Mesenchymal stem cell (in vitro differentiated cells and primary cell): ENCODE data around the gene C10orf120.

Source experiments
- DNase-seq: peaks from one replicate; pipeline ENCODE4 v3.0.0-alpha.2; 2013
- H2AFZ ChIP-seq: one replicate; pipeline ENCODE4 v1.6.1; 2013; ENCODE audit warnings: low read depth, mild to moderate bottlenecking, control low read depth, inconsistent platforms, low read length, moderate library complexity
- H2AK5ac ChIP-seq: 2 replicates; pipeline ENCODE4 v1.6.1; 2013; ENCODE audit warnings: low read length, moderate library complexity, mild to moderate bottlenecking, inconsistent platforms; ENCODE audit not compliant: severe bottlenecking
- H2BK120ac ChIP-seq: one replicate; pipeline ENCODE4 v1.6.1; 2013; ENCODE audit warnings: low read depth, mild to moderate bottlenecking, inconsistent platforms, low read length, moderate library complexity
- H2BK12ac ChIP-seq, 2 experiments: one replicate each; pipeline ENCODE4 v1.6.1; 2013; ENCODE audit warnings: inconsistent platforms in 2 of 2, low read length in 2 of 2, mild to moderate bottlenecking in 2 of 2, moderate library complexity in 2 of 2, control low read depth in 1 of 2
- H2BK15ac ChIP-seq: one replicate; pipeline ENCODE4 v1.6.1; 2013; ENCODE audit warnings: mild to moderate bottlenecking, low read depth, inconsistent platforms; ENCODE audit not compliant: poor library complexity, severe bottlenecking
- H2BK5ac ChIP-seq: 2 replicates; pipeline ENCODE4 v1.6.1; 2013; ENCODE audit warnings: low read depth, mild to moderate bottlenecking, low read length, control low read depth, inconsistent platforms; ENCODE audit not compliant: poor library complexity, severe bottlenecking
- H3K14ac ChIP-seq, 2 experiments: one replicate each; pipeline ENCODE4 v1.6.1; 2013; ENCODE audit warnings: inconsistent platforms in 2 of 2, low read length in 2 of 2, control low read depth in 1 of 2, mild to moderate bottlenecking in 1 of 2, moderate library complexity in 1 of 2
- H3K18ac ChIP-seq, 2 experiments: one replicate each; pipeline ENCODE4 v1.6.1; 2013; ENCODE audit warnings: inconsistent platforms in 2 of 2, low read length in 2 of 2, control low read depth in 1 of 2, low read depth in 1 of 2, mild to moderate bottlenecking in 1 of 2
- H3K23ac ChIP-seq, 2 experiments: one replicate each; pipeline ENCODE4 v1.6.1; 2013; ENCODE audit warnings: inconsistent platforms in 2 of 2, low read length in 2 of 2, mild to moderate bottlenecking in 2 of 2, moderate library complexity in 2 of 2, control low read depth in 1 of 2
- H3K27ac ChIP-seq: 2 replicates; pipeline ENCODE4 v1.5.1; 2013; ENCODE audit warnings: mild to moderate bottlenecking, moderate library complexity, low read length, control low read depth, inconsistent platforms; ENCODE audit not compliant: poor library complexity, severe bottlenecking
- H3K27me3 ChIP-seq, 2 experiments: 2 replicates each; pipeline versions ENCODE4 v1.6.1 to v1.7.0; 2013; ENCODE audit warnings: low read length in 2 of 2, mild to moderate bottlenecking in 2 of 2, moderate library complexity in 2 of 2, control low read depth in 1 of 2, inconsistent platforms in 1 of 2; ENCODE audit not compliant: control insufficient read depth in 1 of 2, insufficient read depth in 1 of 2
- H3K36me3 ChIP-seq, 2 experiments: 2 replicates each; pipeline versions ENCODE4 v1.6.1 to v1.7.0; 2013; ENCODE audit warnings: low read length in 2 of 2, control low read depth in 1 of 2, inconsistent platforms in 1 of 2, low read depth in 1 of 2, mild to moderate bottlenecking in 1 of 2; ENCODE audit not compliant: insufficient read depth in 2 of 2, control insufficient read depth in 1 of 2
- H3K4ac ChIP-seq, 2 experiments: one replicate each; pipeline ENCODE4 v1.6.1; 2013; ENCODE audit warnings: inconsistent platforms in 2 of 2, low read length in 2 of 2, mild to moderate bottlenecking in 2 of 2, moderate library complexity in 2 of 2, control low read depth in 1 of 2, low read depth in 1 of 2
- H3K4me1 ChIP-seq: 2 replicates; pipeline ENCODE4 v1.6.1; 2013; ENCODE audit warnings: low read depth, low read length, control low read depth; ENCODE audit not compliant: control insufficient read depth, insufficient read depth
- H3K4me2 ChIP-seq: 2 replicates; pipeline ENCODE4 v1.6.1; 2013; ENCODE audit warnings: low read length, mild to moderate bottlenecking, inconsistent platforms; ENCODE audit not compliant: poor library complexity, severe bottlenecking
- H3K4me3 ChIP-seq, 2 experiments: 2 replicates each; pipeline versions ENCODE4 v1.5.1 to v1.7.0; 2013; ENCODE audit warnings: low read length in 2 of 2, mild to moderate bottlenecking in 2 of 2, control low read depth in 1 of 2, low read depth in 1 of 2; ENCODE audit not compliant: insufficient read depth in 1 of 2
- H3K79me1 ChIP-seq: replicated peaks from 2 replicates; pipeline ENCODE4 v1.6.1; 2013; ENCODE audit warnings: mild to moderate bottlenecking, control low read depth, low read length, inconsistent platforms; ENCODE audit not compliant: poor library complexity, severe bottlenecking
- H3K9ac ChIP-seq: 2 replicates; pipeline ENCODE4 v1.7.0; 2013; ENCODE audit warnings: mild to moderate bottlenecking, low read length, moderate library complexity
- H3K9me3 ChIP-seq: 2 replicates; pipeline ENCODE4 v1.7.0; 2013; ENCODE audit warnings: mild to moderate bottlenecking, low read length; ENCODE audit not compliant: control insufficient read depth
- H4K8ac ChIP-seq: one replicate; pipeline ENCODE4 v1.6.1; 2013; ENCODE audit warnings: inconsistent platforms, mild to moderate bottlenecking, low read length, moderate library complexity
- H4K91ac ChIP-seq: one replicate; pipeline ENCODE4 v1.6.1; 2013; ENCODE audit warnings: mild to moderate bottlenecking, low read length, inconsistent platforms
- WGBS: methylation state at CpG from one replicate; pipeline ENCODE4 v1.1.7; 2013; ENCODE audit warnings: mixed read lengths; 5-methylcytosine and 5-hydroxymethylcytosine counted together

C10orf120 gene

DNA sequence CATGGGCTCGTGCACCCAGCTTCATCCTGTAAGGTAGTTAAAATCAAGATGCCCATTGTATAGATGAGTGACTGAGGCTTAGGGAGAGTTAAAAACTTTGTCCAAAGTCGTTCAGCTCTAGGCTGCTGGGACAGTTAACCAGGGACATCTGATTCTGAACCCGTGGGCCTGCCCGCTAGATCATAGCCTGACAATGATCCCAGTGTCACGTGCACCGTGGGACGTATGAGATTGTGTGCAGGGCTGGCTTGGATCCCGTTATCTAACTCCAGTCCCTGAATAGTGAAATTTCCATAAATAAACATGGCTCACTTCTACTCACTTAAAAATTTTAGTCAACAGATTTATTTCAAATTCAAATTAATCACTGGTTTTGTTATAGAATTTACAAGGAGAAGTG, 24.9 kb downstream of the C10orf120 start:
- Histone ChIP-seq H3K23ac (no peak overlapping the region), H3K4me1 (no peaks in the 10 kb centered on the region), H3K79me1 (no peaks in the 10 kb centered on the region), H4K8ac (no peak overlapping the region), H2BK5ac (no peak overlapping the region), H3K4ac (no peak overlapping the region), H3K27me3 (peaks cover 0 to 59% of the 10 kb centered on the region in 2 experiments), H2BK120ac (no peak overlapping the region), H2AFZ (no peak overlapping the region), H2BK15ac (no peak overlapping the region), H3K18ac (no peak overlapping the region), H3K14ac (no peak overlapping the region), H3K4me2 (no peak overlapping the region), H3K4me3 (no peak overlapping the region), H3K9ac (no peak overlapping the region), H4K91ac (no peak overlapping the region), H2AK5ac (no peak overlapping the region), H3K9me3 (no peaks in the 10 kb centered on the region), H3K27ac (no peak overlapping the region), H2BK12ac (no peak overlapping the region), H3K36me3 (no peaks in the 10 kb centered on the region)
- no peak for DNase-seq
- 75% methylated on average over 8 of the region's 8 CpGs for WGBS

DNA sequence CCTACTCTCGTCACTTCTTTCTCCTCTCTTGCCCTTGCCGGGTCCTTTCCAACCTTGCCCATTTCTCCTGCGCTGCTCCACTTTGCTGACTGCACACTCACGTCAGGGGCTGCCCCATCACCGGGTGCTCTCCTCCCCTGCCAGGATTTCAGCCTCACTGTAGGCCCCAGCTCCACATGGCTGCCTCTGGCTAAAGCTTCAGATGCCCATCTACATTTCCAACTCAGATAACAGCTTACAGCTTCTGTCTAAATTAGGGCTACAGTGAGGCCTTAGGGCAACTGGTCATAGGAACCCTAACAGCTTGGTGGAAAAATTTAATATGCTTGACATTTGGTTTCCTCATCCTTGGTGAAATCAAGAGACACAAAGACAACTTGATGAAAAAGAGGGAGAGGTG, 25.9 kb downstream of the C10orf120 start:
- no peak overlapping the region for H3K4me3 ChIP-seq
- H3K9ac ChIP-seq: no peak overlapping the region
- H3K4me2 ChIP-seq: no peak overlapping the region
- H4K8ac ChIP-seq: no peak overlapping the region
- H3K4me1 ChIP-seq: no peaks in the 10 kb centered on the region
- no peak overlapping the region for H3K27ac ChIP-seq
- H2AK5ac ChIP-seq: no peak overlapping the region
- no peaks in the 10 kb centered on the region for H3K79me1 ChIP-seq
- H2BK120ac ChIP-seq: no peak overlapping the region
- no peak overlapping the region for H3K14ac ChIP-seq
- DNase-seq: no peak
- H3K4ac ChIP-seq: no peak overlapping the region
- H2BK15ac ChIP-seq: no peak overlapping the region
- no peak overlapping the region for H3K23ac ChIP-seq
- no peak overlapping the region for H2BK5ac ChIP-seq
- no peaks in the 10 kb centered on the region for H3K36me3 ChIP-seq
- peaks cover 0 to 56% of the 10 kb centered on the region in 2 experiments for H3K27me3 ChIP-seq
- H3K9me3 ChIP-seq: no peaks in the 10 kb centered on the region
- 85% methylated on average over 5 of the region's 5 CpGs for WGBS
- H4K91ac ChIP-seq: no peak overlapping the region
- no peak overlapping the region for H3K18ac ChIP-seq
- H2BK12ac ChIP-seq: no peak overlapping the region
- H2AFZ ChIP-seq: no peak overlapping the region

DNA sequence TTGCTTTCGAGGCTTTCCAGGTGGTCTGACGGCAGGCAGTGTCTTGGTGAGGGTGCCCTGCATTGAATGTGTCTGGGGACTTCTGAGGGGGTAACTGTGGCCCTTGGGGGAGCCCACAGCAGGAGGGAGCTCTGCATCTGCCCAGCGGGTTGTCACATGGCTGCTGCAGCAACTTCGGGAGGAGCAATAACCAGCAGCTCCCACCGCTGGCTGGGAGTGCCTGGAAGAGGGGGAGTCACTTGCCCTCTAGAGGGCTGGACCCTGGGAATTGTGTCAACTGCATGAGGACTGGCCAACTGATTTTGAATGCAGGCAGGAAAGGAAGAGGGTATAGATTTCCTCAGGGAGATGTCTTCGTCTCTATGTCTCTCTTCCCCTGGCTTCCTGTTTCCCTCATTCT, 26.4 kb downstream of the C10orf120 start:
- Histone ChIP-seq H3K4ac (no peak overlapping the region), H3K27ac (no peak overlapping the region), H2BK120ac (no peak overlapping the region), H4K8ac (no peak overlapping the region), H2AFZ (no peak overlapping the region), H3K9ac (no peak overlapping the region), H3K23ac (no peak overlapping the region), H3K4me2 (no peak overlapping the region), H3K36me3 (no peaks in the 10 kb centered on the region), H3K79me1 (no peaks in the 10 kb centered on the region), H2BK5ac (no peak overlapping the region), H2BK15ac (no peak overlapping the region), H3K9me3 (no peaks in the 10 kb centered on the region), H3K14ac (no peak overlapping the region), H3K4me3 (no peak overlapping the region), H2BK12ac (no peak overlapping the region), H2AK5ac (no peak overlapping the region), H4K91ac (no peak overlapping the region), H3K27me3 (peaks cover 0 to 56% of the 10 kb centered on the region in 2 experiments), H3K18ac (no peak overlapping the region), H3K4me1 (no peaks in the 10 kb centered on the region)
- DNase-seq: no peak
- WGBS: 64% methylated on average over 5 of the region's 6 CpGs

DNA sequence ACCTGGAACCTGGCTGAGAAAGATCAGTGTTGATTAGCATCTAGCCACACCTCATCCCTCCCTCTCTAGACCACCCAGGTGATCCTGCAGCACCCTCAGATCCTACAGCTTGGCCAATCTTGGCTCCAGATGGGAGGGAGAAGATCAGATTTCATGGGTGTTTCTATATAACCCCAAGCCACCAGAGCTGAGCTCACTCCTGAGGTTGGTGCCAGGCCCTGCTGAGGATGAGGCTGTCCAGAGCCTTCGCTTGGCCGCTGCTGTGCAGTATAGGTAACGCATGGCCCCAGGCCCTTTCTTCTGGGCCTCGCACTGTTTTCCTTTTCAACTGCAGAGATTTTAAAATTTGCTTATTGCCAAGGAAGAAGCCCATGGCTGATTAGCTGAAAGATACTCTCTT, 27.0 kb downstream of the C10orf120 start:
- no peak overlapping the region for H3K18ac ChIP-seq
- no peak overlapping the region for H3K9ac ChIP-seq
- peaks cover 0 to 54% of the 10 kb centered on the region in 2 experiments for H3K27me3 ChIP-seq
- no peak overlapping the region for H2BK12ac ChIP-seq
- no peak overlapping the region for H3K14ac ChIP-seq
- H3K79me1 ChIP-seq: no peaks in the 10 kb centered on the region
- no peak for DNase-seq
- H3K36me3 ChIP-seq: no peaks in the 10 kb centered on the region
- no peaks in the 10 kb centered on the region for H3K9me3 ChIP-seq
- no peaks in the 10 kb centered on the region for H3K4me1 ChIP-seq
- no peak overlapping the region for H2BK120ac ChIP-seq
- H3K23ac ChIP-seq: no peak overlapping the region
- H3K27ac ChIP-seq: no peak overlapping the region
- H2BK15ac ChIP-seq: no peak overlapping the region
- H3K4me2 ChIP-seq: no peak overlapping the region
- H2BK5ac ChIP-seq: no peak overlapping the region
- WGBS: 83% methylated on average over 4 of the region's 4 CpGs
- H4K8ac ChIP-seq: no peak overlapping the region
- H3K4ac ChIP-seq: no peak overlapping the region
- no peak overlapping the region for H2AFZ ChIP-seq
- H4K91ac ChIP-seq: no peak overlapping the region
- no peak overlapping the region for H2AK5ac ChIP-seq
- no peak overlapping the region for H3K4me3 ChIP-seq
